ENCODE measurements around the gene GRID1. TPM values are rescaled to one million over a fixed set of nuclear protein-coding genes. Genes with fewer than 3 reads are reported as not detected.

Gene GRID1
- total and polyA plus RNA-seq, 9 of the 15 experiments (the other 6 are each of a cell fraction or from before 2014, with no cell fraction given): 0.01 to 7.2 (median 1.2) TPM

DNA sequence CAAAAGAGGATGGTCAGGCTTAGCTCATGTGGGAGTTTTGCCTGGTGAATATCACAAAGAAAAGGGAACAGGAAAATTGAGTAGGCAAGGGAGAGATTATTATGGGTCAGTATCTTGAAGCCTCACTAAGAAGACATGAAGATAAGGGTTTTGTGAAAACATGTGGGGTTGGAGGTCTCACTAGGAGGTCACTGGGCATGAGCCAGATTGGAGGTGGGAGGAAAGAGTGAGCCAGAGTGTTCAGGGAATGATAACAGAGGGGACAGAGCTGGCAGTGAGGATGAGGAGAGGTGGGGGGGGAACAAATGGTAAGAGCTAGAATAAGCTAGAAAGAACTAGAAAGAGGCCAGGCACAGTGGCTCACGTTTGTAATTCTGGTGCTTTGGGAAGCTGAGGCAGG lies 374.3 kb downstream of the GRID1 start:
- Histone ChIP-seq H3K36me3 (ENCODE audit: control insufficient read depth, insufficient read depth, low read length) (no peaks in the 10 kb centered on the region), H2AFZ (ENCODE audit: low read depth, low read length) (no peak overlapping the region), H3K27me3 (ENCODE audit: control insufficient read depth in 2 of 2, insufficient read depth in 2 of 2, low read length in 2 of 2) (peaks cover 0 to 14% of the 10 kb centered on the region in 2 experiments; a peak in 2 of 5 replicates), H3K9me1 (ENCODE audit: control insufficient read depth, insufficient read depth, low read length) (no peaks in the 10 kb centered on the region), H3K27ac (ENCODE audit: extremely low read depth, low read depth, low read length) (no peak overlapping the region), H3K9ac (ENCODE audit: insufficient read depth in 1 of 2, low read depth in 2 of 2, low read length in 2 of 2) (no peak overlapping the region), H3K4me3 (no peak overlapping the region), H3K4me2 (ENCODE audit: insufficient read depth, low read length) (no peak overlapping the region), H4K20me1 (replicated peaks; ENCODE audit: control insufficient read depth, insufficient read depth, low read length) (no peaks in the 10 kb centered on the region), H3K79me2 (ENCODE audit: control insufficient read depth, insufficient read depth, low read length) (no peaks in the 10 kb centered on the region), H3K4me1 (replicated peaks in 1 of 2; ENCODE audit: control insufficient read depth in 2 of 2, insufficient read depth in 2 of 2, low read length in 2 of 2) (no peaks in the 10 kb centered on the region), H3K9me3 (replicated peaks; ENCODE audit: control insufficient read depth, insufficient read depth, low read depth, low read length) (no peaks in the 10 kb centered on the region)
- WGBS (ENCODE audit: insufficient coverage, low coverage, missing lambda C conversion rate): 0% methylated on average over 1 of the region's 1 CpG
- ChIA-PET POLR2A (no interaction called here), CTCF (ENCODE audit: low intra/inter-chr PET ratio) (no interaction called here)
- BruUV-seq (replicated peaks): no TSS peak
- peak in 1 of 4 experiments; percentile 17 for DNase-seq (ENCODE audit: extremely low read depth in 1 of 4, low spot score in 3 of 4)
- ATAC-seq: no peak
- intact Hi-C loops (cut with micrococcal nuclease) (no loop called here), in situ Hi-C loops (cut with MboI) (no loop called here)
- FAIRE-seq: no peak
- TF ChIP-seq CBFA2T3 (IDR thresholded peaks at IDR 0.05): peak; percentile 85
- TF ChIP-seq NCOR1 (IDR thresholded peaks at IDR 0.05): 0 out of 2 replicates have a peak, but pooled peaks have one; percentile 21
- TF ChIP-seq ARID1B (IDR thresholded peaks at IDR 0.05): 0 out of 2 replicates have a peak, but pooled peaks have one; percentile 39
- no peak for TF ChIP-seq RFX5 (IDR thresholded peaks at IDR 0.05; ENCODE audit: low read depth, low read length)
- TF ChIP-seq CBFA2T2 (conservative IDR thresholded peaks at IDR 0.05): peak; percentile 75
- no peak for TF ChIP-seq SETDB1 (IDR thresholded peaks at IDR 0.05; ENCODE audit: low read length)
- peak; percentile 68 to 77 for TF ChIP-seq KDM1A (IDR thresholded peaks at IDR 0.05)
- TF ChIP-seq TAL1 (IDR thresholded peaks at IDR 0.05): peak; percentile 48; the same call in 1 of the 2 replicates
- peak; percentile 29; the same call in 1 of the 2 replicates for TF ChIP-seq NFIC (IDR thresholded peaks at IDR 0.05)
- TF ChIP-seq HDAC1 (IDR thresholded peaks at IDR 0.05): peak in 1 of 2 experiments; percentile 52; a peak in 2 of 4 replicates
- no peak for TF ChIP-seq ZNF232 (CRISPR knock-in tag; IDR thresholded peaks at IDR 0.05)
